H1 (cell line): ENCODE results near the gene F11R. TPM values are rescaled to one million over a fixed set of nuclear protein-coding genes. Genes with fewer than 3 reads are reported as not detected.

Source experiments
- YY1 ChIP-seq: IDR thresholded peaks from 2 replicates; pipeline ENCODE4 v1.6.1; 2011; ENCODE audit warnings: low read depth, mild to moderate bottlenecking, low read length
- polyA plus RNA-seq, 7 experiments: library from polyadenylated mRNA; depleted of rRNA in 3 of 7; stranded (reverse) in 5 of 7; unstranded in 2 of 7; fragments of >200 nt in 5 of 7; fragments of 200-250 nt in 2 of 7; gene quantifications; 1 replicate in 5 of 7; 2 replicates in 1 of 7; 4 replicates in 1 of 7; pipeline versions ENCODE4 v1.2.1 to v1.2.3, GENCODE V29; 2011 to 2013; ENCODE audit warnings: missing spikeins in 2 of 7, mixed read lengths in 2 of 7
- total RNA-seq: library from RNA; stranded (reverse); fragmentation: NEBNext Ultra II Directional; extraction: Animal tissue kit (Norgen Biotek cat#: 25700); gene quantifications from 2 replicates; pipeline ENCODE4 v1.2.1, GENCODE V29; 2021

The F11R gene
- total and polyA plus RNA-seq, 2 of the 8 experiments (the other 6 are each of a cell fraction or from before 2014, with no cell fraction given): 159 to 200 TPM

DNA sequence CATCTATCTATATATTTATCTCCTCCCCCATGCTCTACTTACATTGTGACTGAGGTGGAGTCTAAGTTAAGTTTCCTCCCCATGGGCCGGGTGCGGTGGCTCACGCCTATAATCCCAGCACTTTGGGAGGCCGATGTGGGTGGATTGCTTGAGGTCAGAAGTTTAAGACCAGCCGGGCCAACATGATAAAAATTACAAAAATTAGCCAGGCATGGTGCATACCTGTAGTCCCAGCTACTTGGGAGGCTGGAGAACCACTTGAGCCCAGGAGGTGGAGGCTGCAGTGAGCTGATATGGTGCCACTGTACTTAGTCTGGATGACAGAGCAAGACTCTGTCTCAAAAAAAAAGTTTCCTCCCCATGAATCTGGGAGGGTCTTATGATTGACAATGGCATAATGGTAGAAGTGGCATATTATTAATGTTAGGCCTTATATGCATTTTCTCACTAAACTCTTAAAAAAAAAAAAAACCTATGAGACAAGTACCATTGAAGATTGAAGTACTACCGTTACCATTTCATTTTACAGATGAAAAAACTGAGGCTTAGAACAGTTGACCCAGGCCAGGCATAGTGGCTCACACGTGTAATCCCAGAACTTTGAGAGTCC is 11.2 kb downstream of the F11R start (continued):
- TF ChIP-seq YY1: no peak
